Renal cortex interstitium (tissue), 11 donors: ENCODE results near the gene EXOG. TPM values are rescaled to one million over a fixed set of nuclear protein-coding genes. Genes with fewer than 3 reads are reported as not detected.

Source experiments
- DNase-seq, 11 donors: peaks; one replicate each; pipeline ENCODE4 v3.0.0-alpha.2; 2013; ENCODE audit warnings: low read depth in 9 of 11, low spot score in 4 of 11; ENCODE audit errors: extremely low read depth in 1 of 11
- polyA plus RNA-seq, 3 donors: library from polyadenylated mRNA; unstranded; fragments of 120-200 nt; gene quantifications; one replicate each; pipeline ENCODE4 v1.2.1, GENCODE V29; 2013; ENCODE audit not compliant: insufficient read length in 3 of 3

Gene EXOG
- polyA plus RNA-seq, 3 donors, result 12.2 to 19.8 (median 15.9) TPM

DNA sequence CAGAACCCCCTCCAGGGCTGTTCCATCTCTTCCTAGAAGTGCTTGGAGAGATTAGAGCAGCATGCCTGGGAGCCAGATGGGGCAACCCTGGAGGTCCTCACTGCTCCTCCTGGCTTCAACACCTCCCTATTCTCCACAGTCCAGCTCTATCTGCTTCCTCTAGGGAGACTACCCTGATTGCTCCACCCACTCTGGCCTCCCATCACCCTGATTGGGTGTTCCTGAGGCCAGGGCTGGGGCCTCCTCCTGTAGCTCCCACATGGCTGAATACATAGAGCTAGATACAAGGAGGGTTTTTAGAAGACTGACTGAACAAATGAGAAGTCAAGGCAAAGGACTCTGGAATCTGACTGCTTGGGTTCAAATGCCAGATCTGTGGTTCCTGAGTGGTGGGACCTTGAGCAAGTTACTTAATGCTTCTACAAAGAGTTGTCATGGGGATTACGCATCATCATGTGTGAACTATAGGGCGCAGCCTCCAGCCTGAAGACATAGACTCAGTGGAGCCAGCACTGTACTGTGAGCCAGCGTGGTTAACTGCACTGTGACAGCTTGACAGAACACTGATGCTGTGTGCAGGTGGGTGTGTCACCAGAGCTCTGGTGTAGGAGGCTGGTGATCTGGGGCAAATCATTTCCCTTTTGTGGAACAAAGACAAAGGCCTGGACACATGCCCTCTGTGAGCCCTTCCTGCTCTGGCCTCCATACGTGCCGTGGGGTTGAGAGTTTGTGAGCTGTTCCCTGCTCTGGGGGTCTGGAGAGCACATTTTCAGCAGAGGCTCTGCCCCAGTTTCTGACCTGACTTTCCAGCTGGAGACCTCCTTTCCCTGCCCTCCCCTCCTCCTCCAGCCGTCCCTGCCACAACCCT is 78.5 kb downstream of the EXOG start:
- peak in 1 of 11 donors; percentile 4 for DNase-seq

DNA sequence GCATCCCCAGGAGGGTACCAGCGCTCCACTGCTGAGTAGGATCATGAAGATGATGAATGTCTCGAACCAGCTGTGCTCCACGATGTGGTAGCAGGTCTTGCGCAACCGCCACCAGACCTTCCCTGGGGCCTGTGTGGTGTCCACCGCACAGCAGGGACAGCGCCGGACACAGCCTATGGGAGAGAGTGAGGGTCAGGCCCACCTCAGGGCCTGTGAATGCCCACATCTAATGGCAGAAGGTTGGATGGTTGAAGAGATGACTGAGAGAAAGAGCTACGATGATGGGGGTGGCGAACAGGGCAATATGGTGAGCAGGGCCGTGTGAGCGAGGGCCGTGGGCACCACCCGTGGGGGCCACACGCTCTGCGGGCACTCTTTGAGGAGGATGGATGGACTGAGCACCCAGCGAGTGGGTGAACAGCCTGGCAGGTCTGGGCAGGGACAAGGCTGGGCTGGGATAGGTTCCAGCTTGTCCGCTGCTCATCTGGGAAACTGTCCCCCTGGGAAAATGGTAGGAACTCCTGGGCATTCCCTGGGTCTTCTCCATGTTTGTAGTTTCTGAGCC is 79.2 kb downstream of the EXOG start:
- DNase-seq, result no peak

Other genes starting within 250 kb of the EXOG start
- gene SLC22A13, start 230.5 kb upstream of the EXOG start, polyA plus RNA-seq, result 1 to 10 TPM; 2.7 to 7.1 (median 4.1) TPM
- gene SLC22A14, start 214.0 kb upstream of the EXOG start, polyA plus RNA-seq, result under 1 TPM; 0.62 to 0.98 (median 0.66) TPM
- 10 to 100 TPM in 2 of 3 donors, 1 to 10 TPM in 1; 9.6 to 13.9 (median 13.2) TPM for gene XYLB, start 149.6 kb upstream of the EXOG start, polyA plus RNA-seq
- gene ACVR2B, start 42.5 kb upstream of the EXOG start, polyA plus RNA-seq, result 10 to 100 TPM; 18.2 to 19.8 (median 19.0) TPM
- 1 to 10 TPM in 2 of 3 donors, under 1 TPM in 1; 0.82 to 1.2 (median 1.1) TPM for gene SCN5A, start 153.3 kb downstream of the EXOG start, polyA plus RNA-seq